Neural cell (in vitro differentiated cells): ENCODE data around the gene ZMYND19. TPM values are rescaled to one million over a fixed set of nuclear protein-coding genes. Genes with fewer than 3 reads are reported as not detected.

Experiments used
- H2AFZ ChIP-seq: fragments of 200-600, 300-800 bp; sonication (generic), shearing (Covaris generic); 2 replicates; pipeline ENCODE4 v1.6.0; 2014; ENCODE audit warnings: low read depth, mild to moderate bottlenecking, antibody characterized with exemption, low read length, moderate library complexity
- H3F3A ChIP-seq: fragments of 200-600 bp; shearing (Covaris generic); 2 replicates; pipeline ENCODE4 v1.6.1; 2016; ENCODE audit warnings: mild to moderate bottlenecking, moderate library complexity, mixed read lengths, antibody characterized with exemption, low read length; ENCODE audit not compliant: insufficient read depth, poor library complexity, severe bottlenecking
- H3K27ac ChIP-seq: fragments of 200-600, 300-800 bp; sonication (generic), shearing (Covaris generic); 2 replicates; pipeline ENCODE4 v1.5.1; 2014; ENCODE audit warnings: mild to moderate bottlenecking, low read length, moderate library complexity
- H3K27me3 ChIP-seq: fragments of 300-800, 200-600 bp; sonication (generic), shearing (Covaris generic); 2 replicates; pipeline ENCODE4 v1.6.0; 2014; ENCODE audit warnings: mild to moderate bottlenecking, low read depth, low read length, moderate library complexity; ENCODE audit not compliant: insufficient read depth
- H3K36me3 ChIP-seq: fragments of 300-800, 200-600 bp; sonication (generic), shearing (Covaris generic); 2 replicates; pipeline ENCODE4 v1.5.1; 2014; ENCODE audit warnings: mild to moderate bottlenecking, antibody characterized with exemption, low read length, moderate library complexity; ENCODE audit not compliant: insufficient read depth
- H3K4me2 ChIP-seq: fragments of 300-800, 200-600 bp; sonication (generic), shearing (Covaris generic); 2 replicates; pipeline ENCODE4 v1.6.0; 2014; ENCODE audit warnings: mild to moderate bottlenecking, low read length
- H3K4me3 ChIP-seq: fragments of 300-800, 200-600 bp; sonication (generic), shearing (Covaris generic); 2 replicates; pipeline ENCODE4 v1.5.1; 2014; ENCODE audit warnings: mild to moderate bottlenecking, low read length, moderate library complexity
- H3K79me2 ChIP-seq: fragments of 200-600 bp; shearing (Covaris generic); replicated peaks from 2 replicates; pipeline ENCODE4 v1.6.0; 2014; ENCODE audit warnings: mild to moderate bottlenecking, low read length, moderate library complexity; ENCODE audit not compliant: insufficient read depth
- H3K9ac ChIP-seq: fragments of 300-800, 200-600 bp; sonication (generic), shearing (Covaris generic); 2 replicates; pipeline ENCODE4 v1.6.1; 2016; ENCODE audit warnings: mild to moderate bottlenecking, low read length, mixed read lengths
- H3K9me2 ChIP-seq: fragments of 200-600 bp; shearing (Covaris generic); 2 replicates; pipeline ENCODE4 v1.6.1; 2016; ENCODE audit warnings: mild to moderate bottlenecking, low read length, mixed read lengths; ENCODE audit not compliant: insufficient read depth
- H3K9me3 ChIP-seq: fragments of 200-600, 300-800 bp; sonication (generic), shearing (Covaris generic); 2 replicates; pipeline ENCODE4 v1.6.1; 2016; ENCODE audit warnings: mild to moderate bottlenecking, mixed run types, low read length, moderate library complexity, mixed read lengths
- H4K20me1 ChIP-seq: fragments of 200-600 bp; shearing (Covaris generic); 2 replicates; pipeline ENCODE4 v1.6.1; 2016; ENCODE audit warnings: mild to moderate bottlenecking, mixed run types; ENCODE audit not compliant: insufficient read depth
- CTCF ChIP-seq: fragments of 450-650 bp; IDR thresholded peaks from 2 replicates; pipeline ENCODE4 v1.5.1; 2014; ENCODE audit warnings: antibody characterized with exemption, mild to moderate bottlenecking, moderate library complexity; ENCODE audit not compliant: poor library complexity, severe bottlenecking
- EP300 ChIP-seq: fragments of 450-650 bp; conservative IDR thresholded peaks from 2 replicates; pipeline ENCODE4 v1.6.1; 2014; ENCODE audit warnings: antibody characterized with exemption, mild to moderate bottlenecking, moderate library complexity; ENCODE audit not compliant: poor library complexity, severe bottlenecking
- EZH2 ChIP-seq: fragments of 200-600, 300-800 bp; shearing (Covaris generic), sonication (generic); IDR thresholded peaks from 2 replicates; pipeline ENCODE4 v1.6.1; 2014; ENCODE audit warnings: antibody characterized with exemption, low read length, borderline replicate concordance, mild to moderate bottlenecking; ENCODE audit not compliant: insufficient read depth, poor library complexity, severe bottlenecking
- MXI1 ChIP-seq: fragments of 450-650 bp; conservative IDR thresholded peaks from 2 replicates; pipeline ENCODE4 v1.6.1; 2014; ENCODE audit warnings: antibody characterized with exemption, mild to moderate bottlenecking; ENCODE audit not compliant: poor library complexity, severe bottlenecking
- POLR2AphosphoS5 ChIP-seq: IDR thresholded peaks from 2 replicates; pipeline ENCODE4 v1.6.1; 2012
- RAD21 ChIP-seq: fragments of 450-650 bp; conservative IDR thresholded peaks from 2 replicates; pipeline ENCODE4 v1.6.1; 2014; ENCODE audit warnings: antibody characterized with exemption, mild to moderate bottlenecking, moderate library complexity
- SMC3 ChIP-seq: fragments of 450-650 bp; conservative IDR thresholded peaks from 2 replicates; pipeline ENCODE4 v1.6.1; 2014; ENCODE audit warnings: antibody characterized with exemption, mild to moderate bottlenecking, moderate library complexity; ENCODE audit not compliant: poor library complexity
- TAF1 ChIP-seq: IDR thresholded peaks from 2 replicates; pipeline ENCODE4 v1.6.1; 2012; ENCODE audit warnings: low read depth
- polyA plus RNA-seq: library from polyadenylated mRNA; depleted of rRNA; stranded (reverse); fragments of >200 nt; gene quantifications from 2 replicates; pipeline ENCODE4 v1.2.3, GENCODE V29; 2014
- TF ChIP-seq, protein P1 (sequence below): IDR thresholded peaks from 2 replicates; pipeline ENCODE4 v1.6.1; 2012; ENCODE audit warnings: borderline replicate concordance

ZMYND19 gene
- polyA plus RNA-seq, 1 donor from 2014 or later: 54.8 TPM

- Histone ChIP-seq H2AFZ (no peak overlapping the region), H3F3A (no peaks in the 10 kb centered on the region), H4K20me1 (no peaks in the 10 kb centered on the region), H3K4me2 (no peak overlapping the region), H3K79me2 (no peaks in the 10 kb centered on the region), H3K9me3 (no peaks in the 10 kb centered on the region), H3K27me3 (no peaks in the 10 kb centered on the region), H3K4me3 (no peak overlapping the region), H3K36me3 (no peaks in the 10 kb centered on the region), H3K27ac (no peak overlapping the region), H3K9ac (no peak overlapping the region), H3K9me2 (no peaks in the 10 kb centered on the region)
- no peak for TF ChIP-seq TAF1
- TF ChIP-seq, protein P1, sequence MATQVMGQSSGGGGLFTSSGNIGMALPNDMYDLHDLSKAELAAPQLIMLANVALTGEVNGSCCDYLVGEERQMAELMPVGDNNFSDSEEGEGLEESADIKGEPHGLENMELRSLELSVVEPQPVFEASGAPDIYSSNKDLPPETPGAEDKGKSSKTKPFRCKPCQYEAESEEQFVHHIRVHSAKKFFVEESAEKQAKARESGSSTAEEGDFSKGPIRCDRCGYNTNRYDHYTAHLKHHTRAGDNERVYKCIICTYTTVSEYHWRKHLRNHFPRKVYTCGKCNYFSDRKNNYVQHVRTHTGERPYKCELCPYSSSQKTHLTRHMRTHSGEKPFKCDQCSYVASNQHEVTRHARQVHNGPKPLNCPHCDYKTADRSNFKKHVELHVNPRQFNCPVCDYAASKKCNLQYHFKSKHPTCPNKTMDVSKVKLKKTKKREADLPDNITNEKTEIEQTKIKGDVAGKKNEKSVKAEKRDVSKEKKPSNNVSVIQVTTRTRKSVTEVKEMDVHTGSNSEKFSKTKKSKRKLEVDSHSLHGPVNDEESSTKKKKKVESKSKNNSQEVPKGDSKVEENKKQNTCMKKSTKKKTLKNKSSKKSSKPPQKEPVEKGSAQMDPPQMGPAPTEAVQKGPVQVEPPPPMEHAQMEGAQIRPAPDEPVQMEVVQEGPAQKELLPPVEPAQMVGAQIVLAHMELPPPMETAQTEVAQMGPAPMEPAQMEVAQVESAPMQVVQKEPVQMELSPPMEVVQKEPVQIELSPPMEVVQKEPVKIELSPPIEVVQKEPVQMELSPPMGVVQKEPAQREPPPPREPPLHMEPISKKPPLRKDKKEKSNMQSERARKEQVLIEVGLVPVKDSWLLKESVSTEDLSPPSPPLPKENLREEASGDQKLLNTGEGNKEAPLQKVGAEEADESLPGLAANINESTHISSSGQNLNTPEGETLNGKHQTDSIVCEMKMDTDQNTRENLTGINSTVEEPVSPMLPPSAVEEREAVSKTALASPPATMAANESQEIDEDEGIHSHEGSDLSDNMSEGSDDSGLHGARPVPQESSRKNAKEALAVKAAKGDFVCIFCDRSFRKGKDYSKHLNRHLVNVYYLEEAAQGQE: no peak
- no peak for TF ChIP-seq EP300
- no peak for TF ChIP-seq CTCF
- TF ChIP-seq RAD21: no peak
- no peak for TF ChIP-seq SMC3
- TF ChIP-seq POLR2AphosphoS5: no peak
- TF ChIP-seq MXI1: no peak
- TF ChIP-seq EZH2: no peak
Measured at GRCh38 chr9:137545123-137545522, 45.2 kb downstream of the ZMYND19 start.

- H3K9me3 ChIP-seq: no peaks in the 10 kb centered on the region
- H3K36me3 ChIP-seq: no peaks in the 10 kb centered on the region
- H3K4me2 ChIP-seq: no peak overlapping the region
- no peaks in the 10 kb centered on the region for H3K79me2 ChIP-seq
- no peak overlapping the region for H3K4me3 ChIP-seq
- no peaks in the 10 kb centered on the region for H3K27me3 ChIP-seq
- H3F3A ChIP-seq: no peaks in the 10 kb centered on the region
- H3K9ac ChIP-seq: no peak overlapping the region
- H2AFZ ChIP-seq: no peak overlapping the region
- H3K27ac ChIP-seq: no peak overlapping the region
- TF ChIP-seq EZH2: no peak
- no peak for TF ChIP-seq CTCF
- no peak for TF ChIP-seq SMC3
- no peak for TF ChIP-seq TAF1
- no peak for TF ChIP-seq RAD21
- TF ChIP-seq, protein P1: no peak
- TF ChIP-seq EP300: no peak
- no peak for TF ChIP-seq POLR2AphosphoS5
- TF ChIP-seq MXI1: no peak
- no peaks in the 10 kb centered on the region for H3K9me2 ChIP-seq
- H4K20me1 ChIP-seq: no peaks in the 10 kb centered on the region
Measured at GRCh38 chr9:137544176-137544760, 46.0 kb downstream of the ZMYND19 start.
